ENCODE measurements around the gene HHIPL1.
"Not testable (repeated sequence)": the region's sequence is repeated elsewhere in the genome, so short reads cannot be mapped to it uniquely, and the experiment has no call there.

HHIPL1 gene

GRCh38 chr14:99654235-99654985, 9.5 kb downstream of the HHIPL1 start:
- H3K4me3 ChIP-seq (ENCODE audit: low read length), result no peak overlapping the region
- no peak for TF ChIP-seq ZNF274 (IDR thresholded peaks at IDR 0.05; ENCODE audit: low read depth, low read length)

GRCh38 chr14:99655521-99655920, 10.6 kb downstream of the HHIPL1 start:
- no peak for TF ChIP-seq ZNF274 (IDR thresholded peaks at IDR 0.05; ENCODE audit: low read depth, low read length)
- H3K4me3 ChIP-seq (ENCODE audit: low read length), result no peak overlapping the region

- TF ChIP-seq ZNF274 (IDR thresholded peaks at IDR 0.05; ENCODE audit: low read depth, low read length), result no peak
Measured at GRCh38 chr14:99656171-99656570, 11.2 kb downstream of the HHIPL1 start.

GRCh38 chr14:99657645-99658155, 12.8 kb downstream of the HHIPL1 start:
- TF ChIP-seq ZNF274 (IDR thresholded peaks at IDR 0.05; ENCODE audit: low read depth, low read length), result no peak
- H3K4me3 ChIP-seq (ENCODE audit: low read length), result no peak overlapping the region

More at GRCh38 chr14:99656171-99656570, 11.2 kb downstream of the HHIPL1 start:
- H3K4me3 ChIP-seq (ENCODE audit: low read length), result no peak overlapping the region

GRCh38 chr14:99658218-99658845, 13.4 kb downstream of the HHIPL1 start:
- H3K4me3 ChIP-seq (ENCODE audit: low read length), result no peak overlapping the region
- TF ChIP-seq ZNF274 (IDR thresholded peaks at IDR 0.05; ENCODE audit: low read depth, low read length), result no peak

DNA sequence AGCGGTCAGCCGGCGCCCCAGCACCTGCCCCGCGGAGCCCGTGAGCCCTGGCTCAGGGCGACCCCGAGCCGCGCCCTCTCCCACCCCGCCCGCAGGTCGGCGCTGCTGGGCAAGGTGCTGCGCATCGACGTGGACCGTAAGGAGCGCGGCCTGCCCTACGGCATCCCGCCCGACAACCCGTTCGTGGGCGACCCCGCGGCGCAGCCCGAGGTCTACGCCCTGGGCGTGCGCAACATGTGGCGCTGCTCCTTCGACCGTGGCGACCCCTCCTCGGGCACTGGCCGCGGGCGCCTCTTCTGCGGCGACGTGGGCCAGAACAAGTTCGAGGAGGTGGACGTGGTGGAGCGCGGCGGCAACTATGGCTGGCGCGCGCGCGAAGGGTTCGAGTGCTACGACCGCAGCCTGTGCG, 14.4 kb downstream of the HHIPL1 start:
- H3K4me3 ChIP-seq (ENCODE audit: low read length), result no peak overlapping the region

DNA sequence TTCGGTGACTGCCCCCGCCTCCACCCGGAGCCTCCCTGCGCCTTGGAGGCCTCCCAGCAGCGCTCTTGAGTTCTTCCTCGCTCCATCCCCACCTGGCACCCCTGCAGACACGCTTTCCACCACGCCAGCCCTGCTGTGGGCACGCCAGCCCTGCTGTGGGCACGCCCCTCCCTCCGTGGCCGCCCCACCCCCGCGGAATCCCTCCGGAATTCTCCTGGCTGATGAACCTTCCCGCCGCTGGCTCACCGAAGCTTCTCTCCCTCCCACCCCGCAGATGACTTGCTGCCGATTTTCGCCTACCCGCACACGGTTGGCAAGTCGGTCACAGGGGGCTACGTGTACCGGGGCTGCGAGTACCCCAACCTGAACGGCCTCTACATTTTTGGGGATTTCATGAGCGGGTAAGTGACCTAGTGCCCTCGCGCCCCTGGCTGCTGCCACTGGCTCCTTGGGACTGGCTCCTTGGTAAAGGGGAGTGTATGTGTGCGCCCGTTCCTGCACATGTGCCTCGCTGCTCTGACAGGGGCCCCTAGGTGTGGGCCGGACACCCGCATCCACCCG, 15.2 kb downstream of the HHIPL1 start:
- no peak overlapping the region for H3K4me3 ChIP-seq (ENCODE audit: low read length)
- no peak for TF ChIP-seq ZNF274 (IDR thresholded peaks at IDR 0.05; ENCODE audit: low read depth, low read length)

More for the DNA sequence above, 14.4 kb downstream of the HHIPL1 start:
- no peak for TF ChIP-seq ZNF274 (IDR thresholded peaks at IDR 0.05; ENCODE audit: low read depth, low read length)

- no peak for TF ChIP-seq ZNF274 (IDR thresholded peaks at IDR 0.05; ENCODE audit: low read depth, low read length)
- H3K4me3 ChIP-seq (ENCODE audit: low read length), result no peak overlapping the region
Measured at GRCh38 chr14:99660794-99661193, 15.9 kb downstream of the HHIPL1 start.

DNA sequence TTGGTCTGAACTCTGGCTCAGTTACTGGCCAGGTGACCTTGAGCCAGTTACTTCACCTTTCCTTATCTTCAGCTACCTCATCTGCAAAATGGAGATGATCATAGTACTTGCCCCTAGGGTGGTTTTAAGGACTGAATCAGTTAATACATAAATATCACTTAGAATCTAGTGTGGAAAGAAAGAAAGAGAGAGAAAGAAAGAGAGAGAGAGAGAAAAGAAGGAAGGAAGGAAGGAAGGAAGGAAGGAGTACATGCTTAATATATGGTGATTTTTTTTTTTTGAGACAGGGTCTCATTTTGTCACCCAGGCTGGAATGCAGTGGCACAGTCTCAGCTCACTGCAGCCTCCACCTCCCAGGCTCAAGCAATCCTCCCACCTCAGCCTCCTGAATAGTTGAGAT, 16.3 kb downstream of the HHIPL1 start:
- H3K4me3 ChIP-seq (ENCODE audit: low read length), result not testable (repeated sequence)

- H3K4me3 ChIP-seq (ENCODE audit: low read length), result no peak overlapping the region
- TF ChIP-seq ZNF274 (IDR thresholded peaks at IDR 0.05; ENCODE audit: low read depth, low read length), result no peak
Measured at GRCh38 chr14:99662846-99663245, 17.9 kb downstream of the HHIPL1 start.

GRCh38 chr14:99663386-99664057, 18.6 kb downstream of the HHIPL1 start:
- no peak for TF ChIP-seq ZNF274 (IDR thresholded peaks at IDR 0.05; ENCODE audit: low read depth, low read length)
- no peak overlapping the region for H3K4me3 ChIP-seq (ENCODE audit: low read length)

GRCh38 chr14:99664058-99664936, 19.4 kb downstream of the HHIPL1 start:
- TF ChIP-seq ZNF274 (IDR thresholded peaks at IDR 0.05; ENCODE audit: low read depth, low read length), result no peak
- H3K4me3 ChIP-seq (ENCODE audit: low read length), result no peak overlapping the region

- no peak for TF ChIP-seq ZNF274 (IDR thresholded peaks at IDR 0.05; ENCODE audit: low read depth, low read length)
Measured at GRCh38 chr14:99664937-99665273, 20.0 kb downstream of the HHIPL1 start.

DNA sequence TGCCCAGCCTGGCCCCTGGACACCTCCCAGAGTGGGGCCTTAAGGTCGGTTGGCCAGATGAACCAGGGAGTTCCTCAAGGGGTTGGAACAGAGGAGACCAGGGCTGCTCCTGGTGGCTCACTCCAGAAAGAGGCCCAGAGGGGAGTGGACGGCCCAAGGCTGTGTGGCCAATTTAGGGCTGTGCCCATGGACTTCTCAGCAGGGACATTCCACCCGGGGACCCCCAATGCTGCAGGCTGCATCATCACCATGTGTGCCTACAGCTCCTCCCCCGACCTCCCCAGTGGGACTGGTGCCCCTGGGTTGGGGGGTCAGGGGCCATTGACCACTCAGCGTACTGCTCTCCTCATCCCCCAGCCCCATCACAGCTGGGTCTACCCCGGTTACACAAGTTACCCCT, 21.6 kb downstream of the HHIPL1 start:
- H3K4me3 ChIP-seq (ENCODE audit: low read length), result no peak overlapping the region
- TF ChIP-seq ZNF274 (IDR thresholded peaks at IDR 0.05; ENCODE audit: low read depth, low read length), result no peak

More at GRCh38 chr14:99664937-99665273, 20.0 kb downstream of the HHIPL1 start:
- no peak overlapping the region for H3K4me3 ChIP-seq (ENCODE audit: low read length)
